ENCODE data around the gene TRERF1.

DNA sequence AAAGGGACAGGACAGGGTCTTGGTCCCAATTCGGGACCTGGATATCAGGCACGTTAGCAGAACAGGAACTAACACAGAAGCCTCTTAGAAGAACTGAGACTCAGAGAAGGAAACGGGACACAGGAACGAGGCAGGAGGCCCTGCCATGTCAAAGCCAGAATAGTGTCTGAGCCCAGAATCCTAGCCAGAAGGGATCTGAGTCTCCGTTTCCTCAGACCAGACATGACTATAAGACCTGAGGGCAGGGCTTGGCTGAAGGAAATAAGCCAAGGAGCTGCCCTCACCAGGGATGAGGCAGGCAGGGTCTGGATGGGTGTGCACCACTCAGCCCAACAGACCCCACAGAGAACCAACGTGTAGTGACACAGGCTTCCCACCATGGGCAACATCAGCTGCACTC, 40.3 kb downstream of the TRERF1 start:
- TF ChIP-seq, protein P1, sequence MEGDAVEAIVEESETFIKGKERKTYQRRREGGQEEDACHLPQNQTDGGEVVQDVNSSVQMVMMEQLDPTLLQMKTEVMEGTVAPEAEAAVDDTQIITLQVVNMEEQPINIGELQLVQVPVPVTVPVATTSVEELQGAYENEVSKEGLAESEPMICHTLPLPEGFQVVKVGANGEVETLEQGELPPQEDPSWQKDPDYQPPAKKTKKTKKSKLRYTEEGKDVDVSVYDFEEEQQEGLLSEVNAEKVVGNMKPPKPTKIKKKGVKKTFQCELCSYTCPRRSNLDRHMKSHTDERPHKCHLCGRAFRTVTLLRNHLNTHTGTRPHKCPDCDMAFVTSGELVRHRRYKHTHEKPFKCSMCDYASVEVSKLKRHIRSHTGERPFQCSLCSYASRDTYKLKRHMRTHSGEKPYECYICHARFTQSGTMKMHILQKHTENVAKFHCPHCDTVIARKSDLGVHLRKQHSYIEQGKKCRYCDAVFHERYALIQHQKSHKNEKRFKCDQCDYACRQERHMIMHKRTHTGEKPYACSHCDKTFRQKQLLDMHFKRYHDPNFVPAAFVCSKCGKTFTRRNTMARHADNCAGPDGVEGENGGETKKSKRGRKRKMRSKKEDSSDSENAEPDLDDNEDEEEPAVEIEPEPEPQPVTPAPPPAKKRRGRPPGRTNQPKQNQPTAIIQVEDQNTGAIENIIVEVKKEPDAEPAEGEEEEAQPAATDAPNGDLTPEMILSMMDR (tag by site-specific recombination; IDR thresholded peaks at IDR 0.05) = no peak
- TF ChIP-seq, protein P2, sequence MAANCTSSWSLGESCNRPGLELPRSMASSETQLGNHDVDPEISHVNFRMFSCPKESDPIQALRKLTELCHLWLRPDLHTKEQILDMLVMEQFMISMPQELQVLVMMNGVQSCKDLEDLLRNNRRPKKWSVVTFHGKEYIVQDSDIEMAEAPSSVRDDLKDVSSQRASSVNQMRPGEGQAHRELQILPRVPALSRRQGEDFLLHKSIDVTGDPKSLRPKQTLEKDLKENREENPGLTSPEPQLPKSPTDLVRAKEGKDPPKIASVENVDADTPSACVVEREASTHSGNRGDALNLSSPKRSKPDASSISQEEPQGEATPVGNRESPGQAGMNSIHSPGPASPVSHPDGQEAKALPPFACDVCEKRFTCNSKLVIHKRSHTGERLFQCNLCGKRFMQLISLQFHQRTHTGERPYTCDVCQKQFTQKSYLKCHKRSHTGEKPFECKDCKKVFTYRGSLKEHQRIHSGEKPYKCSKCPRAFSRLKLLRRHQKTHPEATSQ (tag by site-specific recombination; IDR thresholded peaks at IDR 0.05) = no peak
- TF ChIP-seq FEZF1 (tag by site-specific recombination; IDR thresholded peaks at IDR 0.05) (no peak), TCF7L2 (IDR thresholded peaks at IDR 0.05; ENCODE audit: borderline replicate concordance, low read depth, low read length) (no peak), ZNF140 (tag by site-specific recombination; IDR thresholded peaks at IDR 0.05) (no peak), ZSCAN23 (tag by site-specific recombination; IDR thresholded peaks at IDR 0.05) (no peak)
- TF ChIP-seq, protein P3, sequence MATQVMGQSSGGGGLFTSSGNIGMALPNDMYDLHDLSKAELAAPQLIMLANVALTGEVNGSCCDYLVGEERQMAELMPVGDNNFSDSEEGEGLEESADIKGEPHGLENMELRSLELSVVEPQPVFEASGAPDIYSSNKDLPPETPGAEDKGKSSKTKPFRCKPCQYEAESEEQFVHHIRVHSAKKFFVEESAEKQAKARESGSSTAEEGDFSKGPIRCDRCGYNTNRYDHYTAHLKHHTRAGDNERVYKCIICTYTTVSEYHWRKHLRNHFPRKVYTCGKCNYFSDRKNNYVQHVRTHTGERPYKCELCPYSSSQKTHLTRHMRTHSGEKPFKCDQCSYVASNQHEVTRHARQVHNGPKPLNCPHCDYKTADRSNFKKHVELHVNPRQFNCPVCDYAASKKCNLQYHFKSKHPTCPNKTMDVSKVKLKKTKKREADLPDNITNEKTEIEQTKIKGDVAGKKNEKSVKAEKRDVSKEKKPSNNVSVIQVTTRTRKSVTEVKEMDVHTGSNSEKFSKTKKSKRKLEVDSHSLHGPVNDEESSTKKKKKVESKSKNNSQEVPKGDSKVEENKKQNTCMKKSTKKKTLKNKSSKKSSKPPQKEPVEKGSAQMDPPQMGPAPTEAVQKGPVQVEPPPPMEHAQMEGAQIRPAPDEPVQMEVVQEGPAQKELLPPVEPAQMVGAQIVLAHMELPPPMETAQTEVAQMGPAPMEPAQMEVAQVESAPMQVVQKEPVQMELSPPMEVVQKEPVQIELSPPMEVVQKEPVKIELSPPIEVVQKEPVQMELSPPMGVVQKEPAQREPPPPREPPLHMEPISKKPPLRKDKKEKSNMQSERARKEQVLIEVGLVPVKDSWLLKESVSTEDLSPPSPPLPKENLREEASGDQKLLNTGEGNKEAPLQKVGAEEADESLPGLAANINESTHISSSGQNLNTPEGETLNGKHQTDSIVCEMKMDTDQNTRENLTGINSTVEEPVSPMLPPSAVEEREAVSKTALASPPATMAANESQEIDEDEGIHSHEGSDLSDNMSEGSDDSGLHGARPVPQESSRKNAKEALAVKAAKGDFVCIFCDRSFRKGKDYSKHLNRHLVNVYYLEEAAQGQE (tag by site-specific recombination; IDR thresholded peaks at IDR 0.05) = no peak
- TF ChIP-seq, protein P4, sequence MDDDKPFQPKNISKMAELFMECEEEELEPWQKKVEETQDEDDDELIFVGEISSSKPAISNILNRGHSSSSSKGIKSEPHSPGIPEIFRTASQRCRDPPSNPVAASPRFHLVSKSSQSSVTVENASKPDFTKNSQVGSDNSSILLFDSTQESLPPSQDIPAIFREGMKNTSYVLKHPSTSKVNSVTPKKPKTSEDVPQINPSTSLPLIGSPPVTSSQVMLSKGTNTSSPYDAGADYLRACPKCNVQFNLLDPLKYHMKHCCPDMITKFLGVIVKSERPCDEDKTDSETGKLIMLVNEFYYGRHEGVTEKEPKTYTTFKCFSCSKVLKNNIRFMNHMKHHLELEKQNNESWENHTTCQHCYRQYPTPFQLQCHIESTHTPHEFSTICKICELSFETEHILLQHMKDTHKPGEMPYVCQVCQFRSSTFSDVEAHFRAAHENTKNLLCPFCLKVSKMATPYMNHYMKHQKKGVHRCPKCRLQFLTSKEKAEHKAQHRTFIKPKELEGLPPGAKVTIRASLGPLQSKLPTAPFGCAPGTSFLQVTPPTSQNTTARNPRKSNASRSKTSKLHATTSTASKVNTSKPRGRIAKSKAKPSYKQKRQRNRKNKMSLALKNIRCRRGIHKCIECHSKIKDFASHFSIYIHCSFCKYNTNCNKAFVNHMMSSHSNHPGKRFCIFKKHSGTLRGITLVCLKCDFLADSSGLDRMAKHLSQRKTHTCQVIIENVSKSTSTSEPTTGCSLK (tag by site-specific recombination; IDR thresholded peaks at IDR 0.05) = no peak
